H1 (cell line): Measurements from ENCODE around the gene GREB1. TPM values are rescaled to one million over a fixed set of nuclear protein-coding genes. Genes with fewer than 3 reads are reported as not detected.

Experiments used
- CTCF ChIA-PET: fragments of 300-600 bp; sonication (Branson Sonifier 250); formaldehyde crosslinking; loops from one replicate; lab custom pipeline; 2021; ENCODE audit not compliant: partially characterized antibody; lab: Charles Lee
- POLR2A ChIA-PET: fragments of 300-600 bp; sonication (Branson Sonifier 250); formaldehyde crosslinking; loops from one replicate; lab custom pipeline; 2021; ENCODE audit warnings: inconsistent platforms; ENCODE audit not compliant: partially characterized antibody; lab: Charles Lee
- DNase-seq, 2 experiments: peaks; one replicate each; pipeline versions ENCODE4 v3.0.0 to v3.0.0-alpha.2; 2010 to 2022; ENCODE audit warnings: low spot score in 2 of 2, low read depth in 1 of 2, mixed read lengths in 1 of 2
- FAIRE-seq: peaks from 2 replicates; lab custom pipeline; 2011; peaks lifted over from hg19 to GRCh38; lab: Jason Lieb, UNC
- H2AFZ ChIP-seq: 2 replicates; pipeline ENCODE4 v1.8.1; 2012; ENCODE audit warnings: low read length, inconsistent platforms
- H2AK5ac ChIP-seq: 2 replicates; pipeline ENCODE4 v1.6.1; 2013; ENCODE audit warnings: low read depth, low read length
- H2BK120ac ChIP-seq: replicated peaks from 2 replicates; pipeline ENCODE3; 2013; ENCODE audit warnings: low read depth, low read length, inconsistent platforms
- H2BK12ac ChIP-seq: 2 replicates; pipeline ENCODE4 v1.6.1; 2013; ENCODE audit warnings: low read depth, low read length
- H2BK15ac ChIP-seq: 2 replicates; pipeline ENCODE4 v1.6.1; 2013; ENCODE audit warnings: low read length
- H2BK20ac ChIP-seq: 2 replicates; pipeline ENCODE4 v1.6.1; 2013; ENCODE audit warnings: low read length
- H2BK5ac ChIP-seq: 2 replicates; pipeline ENCODE4 v1.6.1; 2013; ENCODE audit warnings: low read depth, low read length
- H3K14ac ChIP-seq: 2 replicates; pipeline ENCODE4 v1.6.1; 2013; ENCODE audit warnings: inconsistent platforms; ENCODE audit not compliant: insufficient read length
- H3K18ac ChIP-seq: 2 replicates; pipeline ENCODE4 v1.6.1; 2013; ENCODE audit warnings: low read length; ENCODE audit errors: extremely low read depth
- H3K23ac ChIP-seq: 2 replicates; pipeline ENCODE4 v1.6.1; 2013; ENCODE audit warnings: inconsistent platforms; ENCODE audit not compliant: insufficient read length
- H3K23me2 ChIP-seq: 2 replicates; pipeline ENCODE4 v1.6.1; 2013; ENCODE audit warnings: low read depth, low read length
- H3K27ac ChIP-seq: 2 replicates; pipeline ENCODE4 v1.6.1; 2011; ENCODE audit warnings: low read depth, low read length, inconsistent platforms
- H3K27me3 ChIP-seq, 4 experiments: replicated peaks in 1 of 4; 1 replicate in 1 of 4; 2 replicates in 3 of 4; pipeline versions ENCODE4 v1.6.1 to v1.8.1; 2011 to 2013; ENCODE audit warnings: low read length in 3 of 4, mild to moderate bottlenecking in 3 of 4, inconsistent platforms in 2 of 4, mixed read lengths in 2 of 4, moderate library complexity in 1 of 4; ENCODE audit not compliant: control insufficient read depth in 3 of 4, insufficient read depth in 3 of 4; ENCODE audit errors: extremely low read depth in 1 of 4
- H3K36me3 ChIP-seq, 4 experiments: 2 replicates each; pipeline versions ENCODE4 v1.6.1 to v1.8.1; 2011 to 2013; ENCODE audit warnings: mild to moderate bottlenecking in 4 of 4, low read length in 3 of 4, moderate library complexity in 2 of 4, control low read depth in 1 of 4, inconsistent platforms in 1 of 4; ENCODE audit not compliant: insufficient read depth in 4 of 4, control insufficient read depth in 2 of 4
- H3K4ac ChIP-seq: replicated peaks from 2 replicates; pipeline ENCODE3; 2013; ENCODE audit warnings: low read length, low read depth, mixed read lengths, inconsistent platforms; ENCODE audit not compliant: insufficient read length
- H3K4me1 ChIP-seq, 4 experiments: replicated peaks in 1 of 4; 1 replicate in 1 of 4; 2 replicates in 3 of 4; pipeline versions ENCODE4 v1.6.1 to v1.8.1; 2011 to 2013; ENCODE audit warnings: low read length in 3 of 4, inconsistent platforms in 2 of 4, mixed read lengths in 1 of 4; ENCODE audit not compliant: insufficient read depth in 4 of 4, control insufficient read depth in 3 of 4
- H3K4me2 ChIP-seq, 2 experiments: 2 replicates each; pipeline versions ENCODE4 v1.6.1 to v1.8.1; 2011 to 2013; ENCODE audit warnings: low read depth in 2 of 2, low read length in 2 of 2, control low read depth in 1 of 2, inconsistent platforms in 1 of 2, mild to moderate bottlenecking in 1 of 2; ENCODE audit not compliant: insufficient read depth in 1 of 2
- H3K4me3 ChIP-seq, 4 experiments: fragments of 200-600, 300-600 bp in 1 of 4; sonication (generic), shearing (Covaris generic), sonication (Bioruptor Twin) in 1 of 4; 2 replicates each; pipeline versions ENCODE4 v1.5.1 to v1.8.1; 2011 to 2016; ENCODE audit warnings: low read length in 4 of 4, low read depth in 3 of 4, control low read depth in 2 of 4, inconsistent platforms in 2 of 4, mild to moderate bottlenecking in 2 of 4, mixed read lengths in 1 of 4, moderate library complexity in 1 of 4; ENCODE audit not compliant: insufficient read depth in 2 of 4; ENCODE audit errors: extremely low read depth in 1 of 4
- H3K56ac ChIP-seq: replicated peaks from 2 replicates; pipeline ENCODE3; 2013; ENCODE audit warnings: low read depth, mild to moderate bottlenecking, mixed read lengths, low read length, inconsistent platforms; ENCODE audit not compliant: insufficient read length
- H3K79me1 ChIP-seq: 2 replicates; pipeline ENCODE4 v1.6.1; 2013; ENCODE audit warnings: low read depth, low read length, control low read depth
- H3K79me2 ChIP-seq, 2 experiments: 2 replicates each; pipeline versions ENCODE4 v1.6.1 to v1.8.1; 2012 to 2013; ENCODE audit warnings: low read length in 2 of 2, mild to moderate bottlenecking in 2 of 2, inconsistent platforms in 1 of 2; ENCODE audit not compliant: insufficient read depth in 2 of 2, control insufficient read depth in 1 of 2
- H3K9ac ChIP-seq, 4 experiments: replicated peaks in 1 of 4; 1 replicate in 1 of 4; 2 replicates in 3 of 4; pipeline versions ENCODE4 v1.6.1 to v1.8.1; 2011 to 2013; ENCODE audit warnings: low read depth in 3 of 4, low read length in 3 of 4, control low read depth in 2 of 4, mild to moderate bottlenecking in 2 of 4, moderate library complexity in 2 of 4, inconsistent platforms in 1 of 4; ENCODE audit errors: extremely low read depth in 1 of 4
- H3K9me3 ChIP-seq, 2 experiments: 2 replicates each; pipeline versions ENCODE4 v1.6.1 to v1.8.1; 2012 to 2013; ENCODE audit warnings: mild to moderate bottlenecking in 2 of 2, moderate library complexity in 2 of 2, control low read depth in 1 of 2, inconsistent platforms in 1 of 2, low read depth in 1 of 2, low read length in 1 of 2, mixed read lengths in 1 of 2; ENCODE audit not compliant: insufficient read depth in 2 of 2
- H4K20me1 ChIP-seq, 2 experiments: replicated peaks in 1 of 2; 2 replicates each; pipeline versions ENCODE3 to v1.8.1; 2011 to 2013; ENCODE audit warnings: inconsistent platforms in 2 of 2, low read length in 2 of 2, mild to moderate bottlenecking in 1 of 2; ENCODE audit not compliant: insufficient read depth in 2 of 2, control insufficient read depth in 1 of 2
- H4K5ac ChIP-seq: 2 replicates; pipeline ENCODE4 v1.6.1; 2013; ENCODE audit warnings: low read length, low read depth, mixed read lengths, inconsistent platforms; ENCODE audit not compliant: insufficient read length
- H4K8ac ChIP-seq: 2 replicates; pipeline ENCODE4 v1.8.0; 2013; ENCODE audit warnings: mild to moderate bottlenecking, moderate library complexity, low read length, inconsistent platforms; ENCODE audit not compliant: insufficient read depth; ENCODE audit errors: extremely low read depth
- H4K91ac ChIP-seq: replicated peaks from 2 replicates; pipeline ENCODE3; 2013; ENCODE audit warnings: low read length, mixed read lengths, inconsistent platforms; ENCODE audit not compliant: insufficient read length
- CBX5 ChIP-seq: fragments of 300-800, 300-1000 bp; sonication (generic); IDR thresholded peaks from 2 replicates; pipeline ENCODE4 v1.7.1; 2016; ENCODE audit warnings: antibody characterized with exemption, low read length, low read depth
- WGBS, 2 experiments: shearing (Covaris generic) in 1 of 2; methylation state at CpG; one replicate each; pipeline versions ENCODE4 v1.1.6 to v1.1.7; 2013 to 2015; ENCODE audit warnings: low lambda C conversion rate in 2 of 2, mixed read lengths in 2 of 2, inconsistent platforms in 1 of 2, low coverage in 1 of 2, missing lambda C conversion rate in 1 of 2; ENCODE audit not compliant: insufficient replicate concordance in 2 of 2, insufficient coverage in 1 of 2, insufficient read length in 1 of 2; ENCODE audit errors: extremely low coverage in 1 of 2, missing lambda C conversion rate in 1 of 2; 5-methylcytosine and 5-hydroxymethylcytosine counted together
- polyA plus RNA-seq, 7 experiments: library from polyadenylated mRNA; depleted of rRNA in 3 of 7; stranded (reverse) in 5 of 7; unstranded in 2 of 7; fragments of >200 nt in 5 of 7; fragments of 200-250 nt in 2 of 7; gene quantifications; 1 replicate in 5 of 7; 2 replicates in 1 of 7; 4 replicates in 1 of 7; pipeline versions ENCODE4 v1.2.1 to v1.2.3, GENCODE V29; 2011 to 2013; ENCODE audit warnings: missing spikeins in 2 of 7, mixed read lengths in 2 of 7
- total RNA-seq: library from RNA; stranded (reverse); fragmentation: NEBNext Ultra II Directional; extraction: Animal tissue kit (Norgen Biotek cat#: 25700); gene quantifications from 2 replicates; pipeline ENCODE4 v1.2.1, GENCODE V29; 2021

The GREB1 gene
- total and polyA plus RNA-seq, 2 of the 8 experiments (the other 6 are each of a cell fraction or from before 2014, with no cell fraction given): 7.9 to 43.4 TPM

DNA sequence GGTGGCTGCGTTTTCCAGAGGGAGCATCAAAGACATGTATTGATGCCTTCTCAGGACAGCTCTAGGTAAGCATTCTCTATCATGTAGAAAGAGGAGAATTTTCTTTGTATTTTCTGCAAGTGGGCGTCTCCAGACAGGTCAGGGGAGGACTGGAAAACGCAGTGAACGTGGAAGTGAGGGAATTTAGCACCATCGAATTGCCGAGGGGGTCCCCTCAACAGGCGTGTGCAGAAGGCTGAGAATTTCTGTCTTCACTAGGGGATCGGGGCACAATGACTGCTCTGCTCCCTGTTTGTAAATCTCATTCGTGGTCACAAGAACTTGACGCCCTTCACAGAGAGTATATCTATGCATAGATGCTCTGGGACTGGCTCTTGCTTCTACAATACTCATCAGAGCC is 141.1 kb downstream of the GREB1 start:
- Histone ChIP-seq H3K56ac (no peak overlapping the region), H4K20me1 (no peaks in the 10 kb centered on the region), H3K4me3 (no peak overlapping the region), H3K9ac (no peak overlapping the region), H2AK5ac (no peak overlapping the region), H3K4me1 (peaks cover 3 to 17% (median 11%) of the 10 kb centered on the region in 4 experiments; a peak in 6 of 7 replicates), H3K18ac (no peak overlapping the region), H2BK20ac (no peak overlapping the region), H3K23me2 (no peaks in the 10 kb centered on the region; the same call in 1 of the 2 replicates), H2BK120ac (no peak overlapping the region), H3K14ac (no peak overlapping the region), H2BK5ac (no peak overlapping the region), H2BK15ac (no peak overlapping the region), H3K79me2 (no peaks in the 10 kb centered on the region), H4K5ac (no peak overlapping the region), H4K8ac (no peak overlapping the region), H3K27ac (no peak overlapping the region), H3K23ac (no peak overlapping the region), H3K9me3 (no peaks in the 10 kb centered on the region), H4K91ac (no peak overlapping the region), H2BK12ac (no peak overlapping the region), H3K4me2 (no peak overlapping the region), H3K79me1 (no peaks in the 10 kb centered on the region), H3K27me3 (peaks cover 0 to 8% (median 7%) of the 10 kb centered on the region in 4 experiments; a peak in 6 of 7 replicates), H3K36me3 (no peaks in the 10 kb centered on the region), H3K4ac (no peak overlapping the region), H2AFZ (0 out of 2 replicates have a peak overlapping the region, but pooled peaks have one; percentile 22)
- 82% methylated on average over 10 of the region's 10 CpGs; no CpG with 5 or more reads in 1 of the 2 experiments for WGBS, 2 experiments
- DNase-seq (no peak), FAIRE-seq (no peak)
- CTCF ChIA-PET: interaction anchor here (0.9 to 1.9 kb wide), 3 partner anchors 8 to 90 kb away, joined by 3 to 6 read pairs (median 4); no protein-coding TSS in a partner anchor
- TF ChIP-seq CBX5: no peak
- POLR2A ChIA-PET: no interaction called here
